ENCODE measurements around the gene TJAP1.

- TF ChIP-seq, protein P1, sequence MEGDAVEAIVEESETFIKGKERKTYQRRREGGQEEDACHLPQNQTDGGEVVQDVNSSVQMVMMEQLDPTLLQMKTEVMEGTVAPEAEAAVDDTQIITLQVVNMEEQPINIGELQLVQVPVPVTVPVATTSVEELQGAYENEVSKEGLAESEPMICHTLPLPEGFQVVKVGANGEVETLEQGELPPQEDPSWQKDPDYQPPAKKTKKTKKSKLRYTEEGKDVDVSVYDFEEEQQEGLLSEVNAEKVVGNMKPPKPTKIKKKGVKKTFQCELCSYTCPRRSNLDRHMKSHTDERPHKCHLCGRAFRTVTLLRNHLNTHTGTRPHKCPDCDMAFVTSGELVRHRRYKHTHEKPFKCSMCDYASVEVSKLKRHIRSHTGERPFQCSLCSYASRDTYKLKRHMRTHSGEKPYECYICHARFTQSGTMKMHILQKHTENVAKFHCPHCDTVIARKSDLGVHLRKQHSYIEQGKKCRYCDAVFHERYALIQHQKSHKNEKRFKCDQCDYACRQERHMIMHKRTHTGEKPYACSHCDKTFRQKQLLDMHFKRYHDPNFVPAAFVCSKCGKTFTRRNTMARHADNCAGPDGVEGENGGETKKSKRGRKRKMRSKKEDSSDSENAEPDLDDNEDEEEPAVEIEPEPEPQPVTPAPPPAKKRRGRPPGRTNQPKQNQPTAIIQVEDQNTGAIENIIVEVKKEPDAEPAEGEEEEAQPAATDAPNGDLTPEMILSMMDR (optimal IDR thresholded peaks at IDR 0.05 in 1 of 3, IDR thresholded peaks at IDR 0.05 in 1 of 3, conservative IDR thresholded peaks at IDR 0.05 in 1 of 3; ENCODE audit: extremely low read depth in 1 of 3, insufficient read depth in 2 of 3, low read length in 3 of 3): no peak
- TF ChIP-seq EZH2 (IDR thresholded peaks at IDR 0.05; ENCODE audit: low read length): no peak
Observed at GRCh38 chr6:43442935-43443334, 34.4 kb upstream of the TJAP1 start.

Measured in keratinocyte (primary cell).